Uterus (tissue), 4 donors: ENCODE data around the gene BMP2K. TPM values are rescaled to one million over a fixed set of nuclear protein-coding genes. Genes with fewer than 3 reads are reported as not detected.

Experiments
- DNase-seq, 2 donors: peaks; one replicate each; pipeline ENCODE4 v3.0.0-alpha.2; 2019 to 2020
- H3K27ac ChIP-seq, 2 donors: fragments of 200-600 bp; sonication (generic); 1 replicate in 1 of 2; 2 replicates in 1 of 2; pipeline ENCODE4 v1.5.1; 2016 to 2018
- H3K27me3 ChIP-seq, 2 donors: fragments of 200-600 bp; sonication (generic); one replicate each; pipeline ENCODE4 v1.5.1; 2018 to 2019; ENCODE audit warnings: control low read depth in 1 of 2
- H3K36me3 ChIP-seq, 2 donors: fragments of 200-600 bp; sonication (generic); one replicate each; pipeline ENCODE4 v1.5.1; 2019; ENCODE audit warnings: control low read depth in 1 of 2
- H3K4me1 ChIP-seq, 2 donors: fragments of 200-600 bp; sonication (generic); one replicate each; pipeline ENCODE4 v1.5.1; 2018 to 2019; ENCODE audit warnings: control low read depth in 1 of 2
- H3K4me3 ChIP-seq, 2 donors: fragments of 200-600 bp; sonication (generic); 1 replicate in 1 of 2; 2 replicates in 1 of 2; pipeline ENCODE4 v1.5.1; 2018 to 2019; ENCODE audit warnings: mild to moderate bottlenecking in 1 of 2
- H3K9me3 ChIP-seq, 2 donors: fragments of 200-600 bp; sonication (generic); one replicate each; pipeline ENCODE4 v1.5.1; 2019; ENCODE audit warnings: control low read depth in 1 of 2
- CTCF ChIP-seq, 4 experiments: fragments of 200-600 bp in 2 of 4; fragments of 450-650 bp in 2 of 4; sonication (generic) in 2 of 4; IDR thresholded peaks; one replicate each; pipeline ENCODE4 v1.5.1; 2016 to 2019; ENCODE audit warnings: antibody characterized with exemption in 4 of 4, mild to moderate bottlenecking in 2 of 4, moderate library complexity in 1 of 4
- POLR2A ChIP-seq, 2 donors: fragments of 450-650 bp; IDR thresholded peaks; one replicate each; pipeline ENCODE4 v1.6.1; 2016; ENCODE audit warnings: antibody characterized with exemption in 2 of 2, mild to moderate bottlenecking in 1 of 2, moderate library complexity in 1 of 2
- intact Hi-C: fragments of 100-400 bp; cut with DNase I; formaldehyde crosslinking; loops from one replicate; pipeline ENCODE4 v1.15.1; 2023; ENCODE audit warnings: low total_unique reads
- total RNA-seq, 4 donors: library from RNA; depleted of rRNA in 3 of 4; stranded (reverse); fragments of >200 nt in 3 of 4; gene quantifications; one replicate each; pipeline versions ENCODE4 v1.1.0 to v1.2.4, GENCODE V29; 2014 to 2023
- donor health status: DM: yes; HTN: yes; CAD: no.

BMP2K gene
- total RNA-seq, 4 donors from 2014 or later = 14.7 to 67.3 (median 29.2) TPM

- no peak for DNase-seq
- H3K9me3 ChIP-seq = no peaks in the 10 kb centered on the region
- H3K4me3 ChIP-seq = no peak overlapping the region
- no peak for TF ChIP-seq POLR2A (IDR thresholded peaks at IDR 0.05)
- TF ChIP-seq CTCF (IDR thresholded peaks at IDR 0.05) = no peak
- intact Hi-C loops = no loop called here
- peaks cover 0 to 7% of the 10 kb centered on the region in 2 donors for H3K4me1 ChIP-seq
- no peak overlapping the region for H3K27ac ChIP-seq
- H3K36me3 ChIP-seq = no peaks in the 10 kb centered on the region
- H3K27me3 ChIP-seq = no peaks in the 10 kb centered on the region
These were observed 3.1 kb downstream of the BMP2K start for GRCh38 chr4:78779280-78779679.

DNA sequence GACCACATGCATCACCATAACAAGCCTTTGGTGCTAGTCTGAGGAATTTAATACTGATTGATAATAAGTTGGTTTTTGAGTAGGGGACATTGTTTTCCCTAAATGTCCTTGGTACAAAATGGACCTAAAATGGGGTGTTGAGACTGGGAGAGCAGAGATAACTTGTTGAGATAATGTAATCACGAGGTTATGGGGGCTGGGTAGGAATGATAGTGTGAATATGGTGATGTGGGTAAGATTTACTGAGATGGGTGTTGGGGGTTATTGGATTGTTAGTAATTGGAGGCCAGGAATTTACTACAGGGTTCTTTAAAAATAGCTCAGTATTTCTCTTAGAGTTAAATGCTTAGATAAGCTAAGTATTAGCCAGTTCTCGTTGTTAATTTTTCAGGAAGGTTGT, 3.9 kb downstream of the BMP2K start:
- no peak for DNase-seq
- Histone ChIP-seq H3K27me3 (no peaks in the 10 kb centered on the region), H3K4me1 (peaks cover 0 to 7% of the 10 kb centered on the region in 2 donors), H3K27ac (no peak overlapping the region), H3K9me3 (no peaks in the 10 kb centered on the region), H3K4me3 (no peak overlapping the region), H3K36me3 (no peaks in the 10 kb centered on the region)
- no peak for TF ChIP-seq POLR2A (IDR thresholded peaks at IDR 0.05)
- intact Hi-C loops = no loop called here

GRCh38 chr4:78781139-78781538, 5.0 kb downstream of the BMP2K start:
- intact Hi-C loops = no loop called here
- H3K4me3 ChIP-seq = no peak overlapping the region
- no peaks in the 10 kb centered on the region for H3K9me3 ChIP-seq
- no peaks in the 10 kb centered on the region for H3K36me3 ChIP-seq
- H3K27me3 ChIP-seq = no peaks in the 10 kb centered on the region
- TF ChIP-seq CTCF (IDR thresholded peaks at IDR 0.05) = no peak
- TF ChIP-seq POLR2A (IDR thresholded peaks at IDR 0.05) = no peak
- no peak overlapping the region for H3K27ac ChIP-seq
- DNase-seq = no peak
- peaks cover 0 to 7% of the 10 kb centered on the region in 2 donors for H3K4me1 ChIP-seq

GRCh38 chr4:78781924-78782323, 5.8 kb downstream of the BMP2K start:
- no peaks in the 10 kb centered on the region for H3K36me3 ChIP-seq
- DNase-seq = no peak
- no peak overlapping the region for H3K27ac ChIP-seq
- peaks cover 0 to 7% of the 10 kb centered on the region in 2 donors for H3K4me1 ChIP-seq
- no peaks in the 10 kb centered on the region for H3K27me3 ChIP-seq
- TF ChIP-seq POLR2A (IDR thresholded peaks at IDR 0.05) = no peak
- intact Hi-C loops = no loop called here
- H3K4me3 ChIP-seq = no peak overlapping the region
- no peaks in the 10 kb centered on the region for H3K9me3 ChIP-seq

DNA sequence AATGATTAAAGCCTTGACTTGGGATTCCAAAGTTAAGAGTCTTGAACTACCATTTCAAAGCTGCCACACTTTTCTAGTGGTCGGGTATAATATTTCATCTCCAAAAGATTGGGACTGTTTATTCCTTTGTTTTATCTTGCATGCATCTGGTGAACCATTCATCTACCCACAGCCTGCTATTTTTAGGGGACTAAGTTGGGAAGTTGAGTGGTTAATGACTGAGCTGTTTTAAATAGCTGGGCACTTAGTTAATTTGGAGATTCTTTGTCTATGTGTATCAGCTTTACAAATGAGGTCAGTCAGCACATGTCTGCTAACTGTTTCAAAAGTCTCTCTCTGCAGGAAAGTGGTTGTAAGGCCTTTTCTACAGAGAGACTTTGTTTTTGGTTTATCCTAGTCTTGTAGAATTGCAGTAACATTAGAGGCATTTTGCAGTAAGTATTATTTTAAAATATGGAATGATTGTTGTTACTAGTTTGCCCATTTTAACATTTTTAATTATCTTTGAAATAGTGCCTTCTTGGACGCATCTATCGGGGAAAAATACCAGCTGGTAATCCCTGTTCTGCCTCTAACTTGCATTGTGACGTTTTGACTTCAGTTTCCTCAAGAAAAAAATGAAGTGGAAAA, 8.2 kb downstream of the BMP2K start:
- Histone ChIP-seq H3K4me1 (peaks cover 0 to 7% of the 10 kb centered on the region in 2 donors), H3K27ac (peak overlapping the region in 1 of 2 donors; percentile 9), H3K9me3 (no peaks in the 10 kb centered on the region), H3K4me3 (no peak overlapping the region), H3K36me3 (no peaks in the 10 kb centered on the region), H3K27me3 (no peaks in the 10 kb centered on the region)
- intact Hi-C loops = no loop called here
- TF ChIP-seq POLR2A (IDR thresholded peaks at IDR 0.05) (no peak), CTCF (IDR thresholded peaks at IDR 0.05) (no peak)
- DNase-seq = no peak

GRCh38 chr4:78787392-78788006, 11.3 kb downstream of the BMP2K start:
- peaks cover 0 to 7% of the 10 kb centered on the region in 2 donors for H3K4me1 ChIP-seq
- TF ChIP-seq POLR2A (IDR thresholded peaks at IDR 0.05) (no peak), CTCF (IDR thresholded peaks at IDR 0.05) (no peak)
- intact Hi-C loops = no loop called here
- no peaks in the 10 kb centered on the region for H3K27me3 ChIP-seq
- no peak overlapping the region for H3K27ac ChIP-seq
- no peak for DNase-seq
- no peaks in the 10 kb centered on the region for H3K9me3 ChIP-seq
- no peaks in the 10 kb centered on the region for H3K36me3 ChIP-seq
- no peak overlapping the region for H3K4me3 ChIP-seq
